HL-60 (cell line): ENCODE results near the gene SRSF9.
"Not testable (repeated sequence)": the region's sequence is repeated elsewhere in the genome, so short reads cannot be mapped to it uniquely, and the experiment has no call there.

Experiments
- DNase-seq, 2 experiments: peaks; one replicate each; pipeline ENCODE4 v3.0.0-alpha.2; 2010 to 2020; ENCODE audit warnings: low read depth in 1 of 2, low spot score in 1 of 2
- H3K27ac ChIP-seq: fragments of 250-450 bp; sonication (Bioruptor Pico); replicated peaks from 2 replicates; pipeline ENCODE4 v1.5.1; 2020; ENCODE audit warnings: mild to moderate bottlenecking, moderate library complexity
- H3K27me3 ChIP-seq: fragments of 250-450 bp; sonication (Bioruptor Pico); 2 replicates; pipeline ENCODE4 v1.5.1; 2021; ENCODE audit warnings: mild to moderate bottlenecking, moderate library complexity; ENCODE audit not compliant: insufficient read depth, poor library complexity, severe bottlenecking
- H3K4me3 ChIP-seq: replicated peaks from 2 replicates; pipeline ENCODE4 v1.5.1; 2011; ENCODE audit warnings: mild to moderate bottlenecking, control low read depth, low read length; ENCODE audit not compliant: insufficient read depth
- CTCF ChIP-seq: IDR thresholded peaks from one replicate; pipeline ENCODE4 v1.5.1; 2011; ENCODE audit warnings: low read length, control low read depth, inconsistent platforms; ENCODE audit not compliant: insufficient read depth
- GABPA ChIP-seq: IDR thresholded peaks from 2 replicates; pipeline ENCODE4 v1.6.1; 2012; ENCODE audit warnings: low read depth
- POLR2AphosphoS5 ChIP-seq: IDR thresholded peaks from 2 replicates; pipeline ENCODE4 v1.6.1; 2012; ENCODE audit warnings: low read depth
- REST ChIP-seq: IDR thresholded peaks from 2 replicates; pipeline ENCODE4 v1.6.1; 2012; ENCODE audit warnings: low read depth; ENCODE audit not compliant: insufficient replicate concordance
- SPI1 ChIP-seq: IDR thresholded peaks from 2 replicates; pipeline ENCODE4 v1.6.1; 2012; ENCODE audit warnings: low read depth, mild to moderate bottlenecking, borderline replicate concordance

The SRSF9 gene

GRCh38 chr12:120490833-120491512, 21.4 kb upstream of the SRSF9 start:
- Histone ChIP-seq H3K27ac (no peak overlapping the region), H3K4me3 (no peak overlapping the region), H3K27me3 (no peaks in the 10 kb centered on the region)
- TF ChIP-seq REST (no peak), GABPA (no peak), POLR2AphosphoS5 (no peak), CTCF (no peak), SPI1 (no peak)
- DNase-seq: no peak

GRCh38 chr12:120490325-120490724, 20.8 kb upstream of the SRSF9 start:
- no peak overlapping the region for H3K27ac ChIP-seq
- no peak overlapping the region for H3K4me3 ChIP-seq
- no peak for TF ChIP-seq CTCF
- no peak for TF ChIP-seq SPI1
- no peak for TF ChIP-seq GABPA
- no peak for TF ChIP-seq POLR2AphosphoS5
- DNase-seq: no peak
- no peaks in the 10 kb centered on the region for H3K27me3 ChIP-seq

- Histone ChIP-seq H3K27ac (no peak overlapping the region), H3K27me3 (no peaks in the 10 kb centered on the region), H3K4me3 (no peak overlapping the region)
- TF ChIP-seq GABPA: no peak
- TF ChIP-seq REST: no peak
- no peak for TF ChIP-seq CTCF
- no peak for TF ChIP-seq POLR2AphosphoS5
- TF ChIP-seq SPI1: no peak
- DNase-seq: no peak
These were observed 19.5 kb upstream of the SRSF9 start for GRCh38 chr12:120489018-120489417.

- DNase-seq: no peak
- no peaks in the 10 kb centered on the region for H3K27me3 ChIP-seq
- H3K4me3 ChIP-seq: no peak overlapping the region
- TF ChIP-seq POLR2AphosphoS5 (no peak), CTCF (no peak), GABPA (no peak), REST (no peak), SPI1 (no peak)
- H3K27ac ChIP-seq: no peak overlapping the region
These were observed 18.6 kb upstream of the SRSF9 start for GRCh38 chr12:120488057-120488640.

GRCh38 chr12:120487552-120487951, 18.0 kb upstream of the SRSF9 start:
- H3K27me3 ChIP-seq, DNase-seq, H3K27ac ChIP-seq, H3K4me3 ChIP-seq: not testable (repeated sequence)
